H1 (cell line): ENCODE data around the gene PDGFD. TPM values are rescaled to one million over a fixed set of nuclear protein-coding genes. Genes with fewer than 3 reads are reported as not detected.

Experiments used
- CTCF ChIA-PET: fragments of 300-600 bp; sonication (Branson Sonifier 250); formaldehyde crosslinking; loops from one replicate; lab custom pipeline; 2021; ENCODE audit not compliant: partially characterized antibody; lab: Charles Lee
- POLR2A ChIA-PET: fragments of 300-600 bp; sonication (Branson Sonifier 250); formaldehyde crosslinking; loops from one replicate; lab custom pipeline; 2021; ENCODE audit warnings: inconsistent platforms; ENCODE audit not compliant: partially characterized antibody; lab: Charles Lee
- DNase-seq, 2 experiments: peaks; one replicate each; pipeline versions ENCODE4 v3.0.0 to v3.0.0-alpha.2; 2010 to 2022; ENCODE audit warnings: low spot score in 2 of 2, low read depth in 1 of 2, mixed read lengths in 1 of 2
- FAIRE-seq: peaks from 2 replicates; lab custom pipeline; 2011; peaks lifted over from hg19 to GRCh38; lab: Jason Lieb, UNC
- H2AFZ ChIP-seq: 2 replicates; pipeline ENCODE4 v1.8.1; 2012; ENCODE audit warnings: low read length, inconsistent platforms
- H2AK5ac ChIP-seq: 2 replicates; pipeline ENCODE4 v1.6.1; 2013; ENCODE audit warnings: low read depth, low read length
- H2BK120ac ChIP-seq: replicated peaks from 2 replicates; pipeline ENCODE3; 2013; ENCODE audit warnings: low read depth, low read length, inconsistent platforms
- H2BK12ac ChIP-seq: 2 replicates; pipeline ENCODE4 v1.6.1; 2013; ENCODE audit warnings: low read depth, low read length
- H2BK15ac ChIP-seq: 2 replicates; pipeline ENCODE4 v1.6.1; 2013; ENCODE audit warnings: low read length
- H2BK20ac ChIP-seq: 2 replicates; pipeline ENCODE4 v1.6.1; 2013; ENCODE audit warnings: low read length
- H2BK5ac ChIP-seq: 2 replicates; pipeline ENCODE4 v1.6.1; 2013; ENCODE audit warnings: low read depth, low read length
- H3K14ac ChIP-seq: 2 replicates; pipeline ENCODE4 v1.6.1; 2013; ENCODE audit warnings: inconsistent platforms; ENCODE audit not compliant: insufficient read length
- H3K18ac ChIP-seq: 2 replicates; pipeline ENCODE4 v1.6.1; 2013; ENCODE audit warnings: low read length; ENCODE audit errors: extremely low read depth
- H3K23ac ChIP-seq: 2 replicates; pipeline ENCODE4 v1.6.1; 2013; ENCODE audit warnings: inconsistent platforms; ENCODE audit not compliant: insufficient read length
- H3K23me2 ChIP-seq: 2 replicates; pipeline ENCODE4 v1.6.1; 2013; ENCODE audit warnings: low read depth, low read length
- H3K27ac ChIP-seq: 2 replicates; pipeline ENCODE4 v1.6.1; 2011; ENCODE audit warnings: low read depth, low read length, inconsistent platforms
- H3K27me3 ChIP-seq, 4 experiments: replicated peaks in 1 of 4; 1 replicate in 1 of 4; 2 replicates in 3 of 4; pipeline versions ENCODE4 v1.6.1 to v1.8.1; 2011 to 2013; ENCODE audit warnings: low read length in 3 of 4, mild to moderate bottlenecking in 3 of 4, inconsistent platforms in 2 of 4, mixed read lengths in 2 of 4, moderate library complexity in 1 of 4; ENCODE audit not compliant: control insufficient read depth in 3 of 4, insufficient read depth in 3 of 4; ENCODE audit errors: extremely low read depth in 1 of 4
- H3K36me3 ChIP-seq, 4 experiments: 2 replicates each; pipeline versions ENCODE4 v1.6.1 to v1.8.1; 2011 to 2013; ENCODE audit warnings: mild to moderate bottlenecking in 4 of 4, low read length in 3 of 4, moderate library complexity in 2 of 4, control low read depth in 1 of 4, inconsistent platforms in 1 of 4; ENCODE audit not compliant: insufficient read depth in 4 of 4, control insufficient read depth in 2 of 4
- H3K4ac ChIP-seq: replicated peaks from 2 replicates; pipeline ENCODE3; 2013; ENCODE audit warnings: low read length, low read depth, mixed read lengths, inconsistent platforms; ENCODE audit not compliant: insufficient read length
- H3K4me1 ChIP-seq, 4 experiments: replicated peaks in 1 of 4; 1 replicate in 1 of 4; 2 replicates in 3 of 4; pipeline versions ENCODE4 v1.6.1 to v1.8.1; 2011 to 2013; ENCODE audit warnings: low read length in 3 of 4, inconsistent platforms in 2 of 4, mixed read lengths in 1 of 4; ENCODE audit not compliant: insufficient read depth in 4 of 4, control insufficient read depth in 3 of 4
- H3K4me2 ChIP-seq, 2 experiments: 2 replicates each; pipeline versions ENCODE4 v1.6.1 to v1.8.1; 2011 to 2013; ENCODE audit warnings: low read depth in 2 of 2, low read length in 2 of 2, control low read depth in 1 of 2, inconsistent platforms in 1 of 2, mild to moderate bottlenecking in 1 of 2; ENCODE audit not compliant: insufficient read depth in 1 of 2
- H3K4me3 ChIP-seq, 4 experiments: fragments of 200-600, 300-600 bp in 1 of 4; sonication (generic), shearing (Covaris generic), sonication (Bioruptor Twin) in 1 of 4; 2 replicates each; pipeline versions ENCODE4 v1.5.1 to v1.8.1; 2011 to 2016; ENCODE audit warnings: low read length in 4 of 4, low read depth in 3 of 4, control low read depth in 2 of 4, inconsistent platforms in 2 of 4, mild to moderate bottlenecking in 2 of 4, mixed read lengths in 1 of 4, moderate library complexity in 1 of 4; ENCODE audit not compliant: insufficient read depth in 2 of 4; ENCODE audit errors: extremely low read depth in 1 of 4
- H3K56ac ChIP-seq: replicated peaks from 2 replicates; pipeline ENCODE3; 2013; ENCODE audit warnings: low read depth, mild to moderate bottlenecking, mixed read lengths, low read length, inconsistent platforms; ENCODE audit not compliant: insufficient read length
- H3K79me1 ChIP-seq: 2 replicates; pipeline ENCODE4 v1.6.1; 2013; ENCODE audit warnings: low read depth, low read length, control low read depth
- H3K79me2 ChIP-seq, 2 experiments: 2 replicates each; pipeline versions ENCODE4 v1.6.1 to v1.8.1; 2012 to 2013; ENCODE audit warnings: low read length in 2 of 2, mild to moderate bottlenecking in 2 of 2, inconsistent platforms in 1 of 2; ENCODE audit not compliant: insufficient read depth in 2 of 2, control insufficient read depth in 1 of 2
- H3K9ac ChIP-seq, 4 experiments: replicated peaks in 1 of 4; 1 replicate in 1 of 4; 2 replicates in 3 of 4; pipeline versions ENCODE4 v1.6.1 to v1.8.1; 2011 to 2013; ENCODE audit warnings: low read depth in 3 of 4, low read length in 3 of 4, control low read depth in 2 of 4, mild to moderate bottlenecking in 2 of 4, moderate library complexity in 2 of 4, inconsistent platforms in 1 of 4; ENCODE audit errors: extremely low read depth in 1 of 4
- H3K9me3 ChIP-seq, 2 experiments: 2 replicates each; pipeline versions ENCODE4 v1.6.1 to v1.8.1; 2012 to 2013; ENCODE audit warnings: mild to moderate bottlenecking in 2 of 2, moderate library complexity in 2 of 2, control low read depth in 1 of 2, inconsistent platforms in 1 of 2, low read depth in 1 of 2, low read length in 1 of 2, mixed read lengths in 1 of 2; ENCODE audit not compliant: insufficient read depth in 2 of 2
- H4K20me1 ChIP-seq, 2 experiments: replicated peaks in 1 of 2; 2 replicates each; pipeline versions ENCODE3 to v1.8.1; 2011 to 2013; ENCODE audit warnings: inconsistent platforms in 2 of 2, low read length in 2 of 2, mild to moderate bottlenecking in 1 of 2; ENCODE audit not compliant: insufficient read depth in 2 of 2, control insufficient read depth in 1 of 2
- H4K5ac ChIP-seq: 2 replicates; pipeline ENCODE4 v1.6.1; 2013; ENCODE audit warnings: low read length, low read depth, mixed read lengths, inconsistent platforms; ENCODE audit not compliant: insufficient read length
- H4K8ac ChIP-seq: 2 replicates; pipeline ENCODE4 v1.8.0; 2013; ENCODE audit warnings: mild to moderate bottlenecking, moderate library complexity, low read length, inconsistent platforms; ENCODE audit not compliant: insufficient read depth; ENCODE audit errors: extremely low read depth
- H4K91ac ChIP-seq: replicated peaks from 2 replicates; pipeline ENCODE3; 2013; ENCODE audit warnings: low read length, mixed read lengths, inconsistent platforms; ENCODE audit not compliant: insufficient read length
- PHF8 ChIP-seq: fragments of 200-600 bp; sonication (generic); conservative IDR thresholded peaks from 2 replicates; pipeline ENCODE4 v1.7.1; 2012; ENCODE audit warnings: low read depth, mild to moderate bottlenecking, inconsistent platforms, low read length, moderate library complexity
- WGBS, 2 experiments: shearing (Covaris generic) in 1 of 2; methylation state at CpG; one replicate each; pipeline versions ENCODE4 v1.1.6 to v1.1.7; 2013 to 2015; ENCODE audit warnings: low lambda C conversion rate in 2 of 2, mixed read lengths in 2 of 2, inconsistent platforms in 1 of 2, low coverage in 1 of 2, missing lambda C conversion rate in 1 of 2; ENCODE audit not compliant: insufficient replicate concordance in 2 of 2, insufficient coverage in 1 of 2, insufficient read length in 1 of 2; ENCODE audit errors: extremely low coverage in 1 of 2, missing lambda C conversion rate in 1 of 2; 5-methylcytosine and 5-hydroxymethylcytosine counted together
- polyA plus RNA-seq, 7 experiments: library from polyadenylated mRNA; depleted of rRNA in 3 of 7; stranded (reverse) in 5 of 7; unstranded in 2 of 7; fragments of >200 nt in 5 of 7; fragments of 200-250 nt in 2 of 7; gene quantifications; 1 replicate in 5 of 7; 2 replicates in 1 of 7; 4 replicates in 1 of 7; pipeline versions ENCODE4 v1.2.1 to v1.2.3, GENCODE V29; 2011 to 2013; ENCODE audit warnings: missing spikeins in 2 of 7, mixed read lengths in 2 of 7
- total RNA-seq: library from RNA; stranded (reverse); fragmentation: NEBNext Ultra II Directional; extraction: Animal tissue kit (Norgen Biotek cat#: 25700); gene quantifications from 2 replicates; pipeline ENCODE4 v1.2.1, GENCODE V29; 2021

PDGFD gene
- total and polyA plus RNA-seq, 2 of the 8 experiments (the other 6 are each of a cell fraction or from before 2014, with no cell fraction given) = 1.1 to 3.9 TPM

DNA sequence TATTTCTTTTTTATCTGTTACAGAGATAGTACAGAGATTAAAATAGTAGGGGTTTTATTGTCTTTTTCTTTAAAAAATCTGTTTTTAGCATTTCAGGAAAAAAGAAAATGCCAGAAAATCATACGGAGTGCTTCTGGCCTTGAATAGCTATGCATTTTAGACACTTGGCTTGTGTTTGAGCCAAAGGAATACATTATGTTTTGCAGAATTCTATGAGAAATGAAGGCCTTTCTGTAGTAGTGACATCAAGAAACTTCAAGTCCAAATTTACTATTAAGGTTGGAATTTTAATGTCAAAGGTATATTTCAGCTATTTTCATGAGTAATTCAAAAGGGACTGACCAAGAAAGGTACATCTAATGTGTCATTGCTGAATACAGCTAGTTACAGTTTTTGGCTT lies 183.8 kb downstream of the PDGFD start:
- Histone ChIP-seq H4K91ac (no peak overlapping the region), H2AFZ (no peak overlapping the region), H3K9ac (no peak overlapping the region), H3K9me3 (no peaks in the 10 kb centered on the region), H2BK12ac (no peak overlapping the region), H2BK120ac (no peak overlapping the region), H2BK20ac (no peak overlapping the region), H3K4me3 (no peak overlapping the region), H2AK5ac (no peak overlapping the region), H3K36me3 (no peaks in the 10 kb centered on the region), H3K4me1 (no peaks in the 10 kb centered on the region), H3K79me2 (no peaks in the 10 kb centered on the region), H4K20me1 (no peaks in the 10 kb centered on the region), H3K56ac (no peak overlapping the region), H3K14ac (no peak overlapping the region), H4K5ac (no peak overlapping the region), H2BK5ac (no peak overlapping the region), H3K23me2 (no peaks in the 10 kb centered on the region), H3K4me2 (no peak overlapping the region), H3K23ac (no peak overlapping the region), H2BK15ac (no peak overlapping the region), H3K4ac (no peak overlapping the region), H3K79me1 (no peaks in the 10 kb centered on the region), H3K27me3 (no peaks in the 10 kb centered on the region), H4K8ac (no peak overlapping the region), H3K18ac (no peak overlapping the region), H3K27ac (no peak overlapping the region)
- ChIA-PET CTCF (interaction anchor here (1.2 kb wide), 1 partner anchor 17 kb away, joined by 6 read pairs; no protein-coding TSS in a partner anchor), POLR2A (no interaction called here)
- DNase-seq (no peak), FAIRE-seq (no peak)
- WGBS, 2 experiments = 92% methylated on average over 1 of the region's 1 CpG; no CpG with 5 or more reads in 1 of the 2 experiments
- TF ChIP-seq PHF8 = no peak
